Breast epithelium (tissue), 4 donors: ENCODE measurements around the gene CNGB1. TPM values are rescaled to one million over a fixed set of nuclear protein-coding genes. Genes with fewer than 3 reads are reported as not detected.

Experiments used
- DNase-seq, 2 donors: peaks; one replicate each; pipeline ENCODE4 v3.0.0-alpha.2; 2019; ENCODE audit warnings: low spot score in 2 of 2
- H3K27ac ChIP-seq, 2 donors: fragments of 200-600 bp; sonication (generic) in 1 of 2; one replicate each; pipeline ENCODE4 v1.5.1; 2016 to 2019; ENCODE audit warnings: mild to moderate bottlenecking in 1 of 2
- H3K27me3 ChIP-seq, 2 donors: fragments of 200-600 bp; sonication (generic) in 1 of 2; one replicate each; pipeline versions ENCODE4 v1.5.1 to v1.6.0; 2017 to 2019; ENCODE audit warnings: control low read depth in 1 of 2, mild to moderate bottlenecking in 1 of 2
- H3K36me3 ChIP-seq: fragments of 200-600 bp; one replicate; pipeline ENCODE4 v1.5.1; 2019
- H3K4me1 ChIP-seq, 2 donors: fragments of 200-600 bp; sonication (generic); one replicate each; pipeline ENCODE4 v1.5.1; 2016 to 2019; ENCODE audit warnings: control low read depth in 1 of 2
- H3K4me3 ChIP-seq, 3 donors: fragments of 200-600 bp; sonication (generic); 1 replicate in 2 of 3; 2 replicates in 1 of 3; pipeline ENCODE4 v1.5.1; 2016 to 2019; ENCODE audit warnings: mild to moderate bottlenecking in 3 of 3, moderate library complexity in 2 of 3
- H3K9me3 ChIP-seq, 2 donors: fragments of 200-600 bp; sonication (generic) in 1 of 2; one replicate each; pipeline ENCODE4 v1.5.1; 2016 to 2019; ENCODE audit warnings: control low read depth in 1 of 2
- CTCF ChIP-seq, 3 donors: fragments of 450-650 bp; IDR thresholded peaks; one replicate each; pipeline ENCODE4 v1.5.1; 2016 to 2017; ENCODE audit warnings: antibody characterized with exemption in 3 of 3, mild to moderate bottlenecking in 3 of 3, moderate library complexity in 3 of 3
- POLR2A ChIP-seq: fragments of 450-650 bp; IDR thresholded peaks from one replicate; pipeline ENCODE4 v1.6.1; 2016; ENCODE audit warnings: antibody characterized with exemption, mild to moderate bottlenecking, moderate library complexity
- POLR2AphosphoS5 ChIP-seq, 3 donors: sonication (generic); formaldehyde crosslinking; IDR thresholded peaks; one replicate each; pipeline ENCODE4 v1.6.1; 2017; ENCODE audit warnings: antibody characterized with exemption in 3 of 3
- intact Hi-C: fragments of 100-400 bp; cut with DNase I; formaldehyde crosslinking; loops from one replicate; pipeline ENCODE4 v1.15.1; 2023; ENCODE audit warnings: low total_unique reads
- total RNA-seq, 3 donors: library from RNA; depleted of rRNA; stranded (reverse); fragments of >200 nt; gene quantifications; one replicate each; pipeline ENCODE4 v1.1.0, GENCODE V29; 2016

CNGB1 gene
- total RNA-seq, 3 donors from 2014 or later: not detected

GRCh38 chr16:57912529-57913260, 58.2 kb downstream of the CNGB1 start:
- H3K36me3 ChIP-seq: no peaks in the 10 kb centered on the region
- DNase-seq: no peak
- no peaks in the 10 kb centered on the region for H3K27me3 ChIP-seq
- no peaks in the 10 kb centered on the region for H3K4me1 ChIP-seq
- no peak overlapping the region for H3K27ac ChIP-seq
- no peaks in the 10 kb centered on the region for H3K9me3 ChIP-seq
- intact Hi-C loops: no loop called here
- no peak overlapping the region for H3K4me3 ChIP-seq
- TF ChIP-seq POLR2AphosphoS5 (IDR thresholded peaks at IDR 0.05) (no peak), POLR2A (no peak)

- no peaks in the 10 kb centered on the region for H3K36me3 ChIP-seq
- H3K4me1 ChIP-seq: no peaks in the 10 kb centered on the region
- no peak overlapping the region for H3K4me3 ChIP-seq
- no peaks in the 10 kb centered on the region for H3K27me3 ChIP-seq
- no peak for DNase-seq
- no peaks in the 10 kb centered on the region for H3K9me3 ChIP-seq
- no peak for TF ChIP-seq POLR2AphosphoS5 (IDR thresholded peaks at IDR 0.05)
- no peak for TF ChIP-seq CTCF (IDR thresholded peaks at IDR 0.05)
- TF ChIP-seq POLR2A: no peak
- intact Hi-C loops: no loop called here
- H3K27ac ChIP-seq: no peak overlapping the region
Observed at GRCh38 chr16:57911743-57912142, 59.2 kb downstream of the CNGB1 start.

GRCh38 chr16:57910696-57911095, 60.2 kb downstream of the CNGB1 start:
- Histone ChIP-seq H3K9me3 (no peaks in the 10 kb centered on the region), H3K4me1 (no peaks in the 10 kb centered on the region), H3K27ac (no peak overlapping the region), H3K4me3 (no peak overlapping the region), H3K27me3 (no peaks in the 10 kb centered on the region), H3K36me3 (no peaks in the 10 kb centered on the region)
- no peak for TF ChIP-seq CTCF (IDR thresholded peaks at IDR 0.05)
- TF ChIP-seq POLR2A: no peak
- no peak for TF ChIP-seq POLR2AphosphoS5 (IDR thresholded peaks at IDR 0.05)
- DNase-seq: no peak
- intact Hi-C loops: no loop called here

- TF ChIP-seq CTCF (IDR thresholded peaks at IDR 0.05) (no peak), POLR2A (no peak), POLR2AphosphoS5 (IDR thresholded peaks at IDR 0.05) (no peak)
- no peak overlapping the region for H3K27ac ChIP-seq
- H3K4me1 ChIP-seq: no peaks in the 10 kb centered on the region
- H3K36me3 ChIP-seq: no peaks in the 10 kb centered on the region
- no peaks in the 10 kb centered on the region for H3K9me3 ChIP-seq
- no peak overlapping the region for H3K4me3 ChIP-seq
- intact Hi-C loops: no loop called here
- DNase-seq: no peak
- H3K27me3 ChIP-seq: peaks cover 0 to 10% of the 10 kb centered on the region in 2 donors
Observed at GRCh38 chr16:57908409-57908987, 62.4 kb downstream of the CNGB1 start.

GRCh38 chr16:57906382-57907316, 64.3 kb downstream of the CNGB1 start:
- peaks cover 0 to 19% of the 10 kb centered on the region in 2 donors for H3K27me3 ChIP-seq
- H3K36me3 ChIP-seq: no peaks in the 10 kb centered on the region
- H3K27ac ChIP-seq: no peak overlapping the region
- TF ChIP-seq CTCF (IDR thresholded peaks at IDR 0.05): peak in 2 of 3 donors; percentile 17 to 40
- TF ChIP-seq POLR2AphosphoS5 (IDR thresholded peaks at IDR 0.05): no peak
- no peaks in the 10 kb centered on the region for H3K9me3 ChIP-seq
- intact Hi-C loops: no loop called here
- H3K4me1 ChIP-seq: no peaks in the 10 kb centered on the region
- DNase-seq: no peak
- H3K4me3 ChIP-seq: no peak overlapping the region
